ENCODE measurements around the gene ABHD12B. TPM values are rescaled to one million over a fixed set of nuclear protein-coding genes. Genes with fewer than 3 reads are reported as not detected.

Gene ABHD12B
- total RNA-seq, 1 experiment from 2014 or later = not detected

DNA sequence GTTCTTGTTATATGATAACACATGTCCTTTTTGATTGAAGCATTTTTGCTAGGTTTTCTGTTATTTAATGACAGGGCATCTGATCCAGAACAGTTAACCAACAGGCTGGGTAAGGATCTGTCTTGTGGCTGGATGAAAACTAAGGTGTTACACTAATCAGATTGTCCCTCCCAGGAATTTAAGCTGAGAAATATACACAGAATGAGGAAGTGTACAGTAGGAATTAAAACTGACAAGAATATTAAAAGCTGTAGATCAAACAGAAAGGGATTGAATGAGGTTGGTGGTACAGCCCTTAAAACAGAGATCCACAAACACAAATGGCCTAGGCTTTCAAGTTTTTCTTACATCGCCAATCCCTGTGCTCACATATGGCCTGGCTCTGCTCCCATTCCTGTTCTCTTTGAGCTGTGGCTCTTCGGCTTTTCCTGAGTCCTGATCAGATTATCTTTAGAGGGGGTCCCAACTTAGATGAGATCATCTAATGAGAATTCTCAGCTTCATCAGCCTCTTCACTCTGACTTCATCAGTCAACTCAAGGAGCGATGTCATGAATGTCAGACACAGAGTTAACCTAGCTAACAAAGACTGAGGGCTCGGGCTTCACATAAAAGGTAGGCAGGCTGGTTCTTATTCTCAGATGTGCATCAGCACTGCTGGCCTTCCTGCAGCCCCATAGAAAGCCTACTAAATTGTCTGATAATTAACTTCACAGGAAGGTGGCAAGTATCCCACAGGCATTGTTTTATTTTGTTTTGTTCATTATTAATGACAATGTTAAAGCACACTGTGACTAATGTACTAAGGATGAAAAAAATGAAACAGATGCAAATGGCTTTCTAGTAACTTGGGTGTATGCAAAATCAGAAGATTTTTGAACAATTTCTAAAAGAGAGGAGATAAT is 61.0 kb downstream of the ABHD12B start:
- no TSS peak for BruUV-seq (replicated peaks)
- no peak for ATAC-seq
- intact Hi-C loops (cut with micrococcal nuclease; ENCODE audit: unreplicated experiment) (no loop called here), in situ Hi-C loops (cut with HindIII; ENCODE audit: low pct_unique_long_range_greater_than_20kb, low sequenced_read_pairs) (no loop called here)
- Histone ChIP-seq H3K36me3 (ENCODE audit: control insufficient read depth, insufficient read depth, low read length) (no peaks in the 10 kb centered on the region; the same call in none of the 2 replicates), H3K27me3 (ENCODE audit: control insufficient read depth, insufficient read depth, low read length) (no peaks in the 10 kb centered on the region), H3K4me1 (ENCODE audit: control insufficient read depth, insufficient read depth, low read length) (no peaks in the 10 kb centered on the region), H3K27ac (ENCODE audit: low read length) (no peak overlapping the region), H3K4me3 (ENCODE audit: low read depth in 2 of 2, low read length in 2 of 2) (no peak overlapping the region), H3K9me3 (ENCODE audit: control insufficient read depth, insufficient read depth, low read depth, low read length) (no peaks in the 10 kb centered on the region)
- TF ChIP-seq CTCF (IDR thresholded peaks at IDR 0.05) = no peak
- TF ChIP-seq, protein P1, sequence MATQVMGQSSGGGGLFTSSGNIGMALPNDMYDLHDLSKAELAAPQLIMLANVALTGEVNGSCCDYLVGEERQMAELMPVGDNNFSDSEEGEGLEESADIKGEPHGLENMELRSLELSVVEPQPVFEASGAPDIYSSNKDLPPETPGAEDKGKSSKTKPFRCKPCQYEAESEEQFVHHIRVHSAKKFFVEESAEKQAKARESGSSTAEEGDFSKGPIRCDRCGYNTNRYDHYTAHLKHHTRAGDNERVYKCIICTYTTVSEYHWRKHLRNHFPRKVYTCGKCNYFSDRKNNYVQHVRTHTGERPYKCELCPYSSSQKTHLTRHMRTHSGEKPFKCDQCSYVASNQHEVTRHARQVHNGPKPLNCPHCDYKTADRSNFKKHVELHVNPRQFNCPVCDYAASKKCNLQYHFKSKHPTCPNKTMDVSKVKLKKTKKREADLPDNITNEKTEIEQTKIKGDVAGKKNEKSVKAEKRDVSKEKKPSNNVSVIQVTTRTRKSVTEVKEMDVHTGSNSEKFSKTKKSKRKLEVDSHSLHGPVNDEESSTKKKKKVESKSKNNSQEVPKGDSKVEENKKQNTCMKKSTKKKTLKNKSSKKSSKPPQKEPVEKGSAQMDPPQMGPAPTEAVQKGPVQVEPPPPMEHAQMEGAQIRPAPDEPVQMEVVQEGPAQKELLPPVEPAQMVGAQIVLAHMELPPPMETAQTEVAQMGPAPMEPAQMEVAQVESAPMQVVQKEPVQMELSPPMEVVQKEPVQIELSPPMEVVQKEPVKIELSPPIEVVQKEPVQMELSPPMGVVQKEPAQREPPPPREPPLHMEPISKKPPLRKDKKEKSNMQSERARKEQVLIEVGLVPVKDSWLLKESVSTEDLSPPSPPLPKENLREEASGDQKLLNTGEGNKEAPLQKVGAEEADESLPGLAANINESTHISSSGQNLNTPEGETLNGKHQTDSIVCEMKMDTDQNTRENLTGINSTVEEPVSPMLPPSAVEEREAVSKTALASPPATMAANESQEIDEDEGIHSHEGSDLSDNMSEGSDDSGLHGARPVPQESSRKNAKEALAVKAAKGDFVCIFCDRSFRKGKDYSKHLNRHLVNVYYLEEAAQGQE (IDR thresholded peaks at IDR 0.05; ENCODE audit: insufficient read depth in 1 of 2, low read depth in 2 of 2, low read length in 1 of 2) = no peak
- TF ChIP-seq POLR2AphosphoS5 (IDR thresholded peaks at IDR 0.05; ENCODE audit: low read depth, low read length) = no peak
- no peak for TF ChIP-seq TCF7L2 (IDR thresholded peaks at IDR 0.05; ENCODE audit: low read depth, low read length)
- no peak for TF ChIP-seq SIN3A (IDR thresholded peaks at IDR 0.05; ENCODE audit: borderline replicate concordance, insufficient read depth, low read depth, low read length)
- ChIA-PET CTCF (no interaction called here), POLR2A (no interaction called here)
- no peak for DNase-seq (ENCODE audit: low read depth, low spot score)

- ChIA-PET CTCF (interaction anchor here (0.6 kb wide), 1 partner anchor 161 kb away, joined by 3 read pairs; no protein-coding TSS in a partner anchor), POLR2A (no interaction called here)
- no TSS peak for BruUV-seq (replicated peaks)
- in situ Hi-C loops (cut with HindIII; ENCODE audit: low pct_unique_long_range_greater_than_20kb, low sequenced_read_pairs) = no loop called here
- TF ChIP-seq CTCF (IDR thresholded peaks at IDR 0.05) = no peak
- TF ChIP-seq, protein P1 (IDR thresholded peaks at IDR 0.05; ENCODE audit: insufficient read depth in 1 of 2, low read depth in 2 of 2, low read length in 1 of 2) = no peak
- TF ChIP-seq TCF7L2 (IDR thresholded peaks at IDR 0.05; ENCODE audit: low read depth, low read length) = no peak
- TF ChIP-seq SIN3A (IDR thresholded peaks at IDR 0.05; ENCODE audit: borderline replicate concordance, insufficient read depth, low read depth, low read length) = no peak
- no peak for TF ChIP-seq POLR2AphosphoS5 (IDR thresholded peaks at IDR 0.05; ENCODE audit: low read depth, low read length)
- H3K9me3 ChIP-seq (ENCODE audit: control insufficient read depth, insufficient read depth, low read depth, low read length) = no peaks in the 10 kb centered on the region
- no peaks in the 10 kb centered on the region for H3K27me3 ChIP-seq (ENCODE audit: control insufficient read depth, insufficient read depth, low read length)
- DNase-seq (ENCODE audit: low read depth, low spot score) = no peak
- H3K4me1 ChIP-seq (ENCODE audit: control insufficient read depth, insufficient read depth, low read length) = no peaks in the 10 kb centered on the region
- intact Hi-C loops (cut with micrococcal nuclease; ENCODE audit: unreplicated experiment) = no loop called here
- H3K27ac ChIP-seq (ENCODE audit: low read length) = no peak overlapping the region
- no peak overlapping the region for H3K4me3 ChIP-seq (ENCODE audit: low read depth in 2 of 2, low read length in 2 of 2)
- H3K36me3 ChIP-seq (ENCODE audit: control insufficient read depth, insufficient read depth, low read length) = no peaks in the 10 kb centered on the region; the same call in none of the 2 replicates
- ATAC-seq = no peak
Measured at GRCh38 chr14:50935126-50936015, 63.5 kb downstream of the ABHD12B start.

All from Panc1 (cell line).